Mucosa of descending colon (tissue), 3 donors: ENCODE measurements around the gene MEFV. TPM values are rescaled to one million over a fixed set of nuclear protein-coding genes. Genes with fewer than 3 reads are reported as not detected.
A peak's percentile ranks its signal among the peaks of the same experiment; 100 is the strongest.

Experiments
- ATAC-seq: fragments of 200-7000 bp; cut with Tn5 transposase; one replicate; pipeline ENCODE4 v1.9.1; 2020; ENCODE audit warnings: mild to moderate bottlenecking, moderate library complexity
- DNase-seq, 3 donors: peaks; one replicate each; pipeline ENCODE4 v3.0.0-alpha.2; 2020
- H3K36me3 ChIP-seq: fragments of 200-600 bp; one replicate; pipeline ENCODE4 v1.8.0; 2021; ENCODE audit warnings: low read depth, mild to moderate bottlenecking
- H3K4me1 ChIP-seq: fragments of 200-600 bp; one replicate; pipeline ENCODE4 v1.8.0; 2021; ENCODE audit warnings: low read depth, mild to moderate bottlenecking
- H3K4me3 ChIP-seq: fragments of 200-600 bp; one replicate; pipeline ENCODE4 v1.8.0; 2021; ENCODE audit warnings: mild to moderate bottlenecking
- H3K9me3 ChIP-seq: fragments of 200-600 bp; one replicate; pipeline ENCODE4 v1.8.0; 2021; ENCODE audit warnings: mild to moderate bottlenecking
- intact Hi-C, 2 donors: fragments of 100-400 bp; cut with DNase I in 1 of 2; cut with micrococcal nuclease in 1 of 2; formaldehyde crosslinking; loops; one replicate each; pipeline versions ENCODE4 v1.11.0 to v1.11.1; 2022; cut with DNase I, micrococcal nuclease
- total RNA-seq, 3 donors: library from RNA; stranded (reverse); fragmentation: NEBNext Ultra II Directional in 2 of 3; extraction: Animal tissue kit (Norgen Biotek cat#: 25700) in 2 of 3; gene quantifications; one replicate each; pipeline versions ENCODE4 v1.2.1 to v1.2.4, GENCODE V29; 2021 to 2023
- TF ChIP-seq, protein P1 (sequence below): fragments of 200-600 bp; IDR thresholded peaks from one replicate; pipeline ENCODE4 v1.8.0; 2022; ENCODE audit warnings: antibody characterized with exemption, mild to moderate bottlenecking
- donor health status: DM: no; HTN: no; CAD: no; lungs with moderate emphysema.
- donor health status: DM: no; HTN: no; CAD: no.
- donor health status: DM: no; HTN: yes; CAD: no.

Gene MEFV
- total RNA-seq, 3 donors from 2014 or later = 0.61 to 2.2 (median 1.6) TPM

DNA sequence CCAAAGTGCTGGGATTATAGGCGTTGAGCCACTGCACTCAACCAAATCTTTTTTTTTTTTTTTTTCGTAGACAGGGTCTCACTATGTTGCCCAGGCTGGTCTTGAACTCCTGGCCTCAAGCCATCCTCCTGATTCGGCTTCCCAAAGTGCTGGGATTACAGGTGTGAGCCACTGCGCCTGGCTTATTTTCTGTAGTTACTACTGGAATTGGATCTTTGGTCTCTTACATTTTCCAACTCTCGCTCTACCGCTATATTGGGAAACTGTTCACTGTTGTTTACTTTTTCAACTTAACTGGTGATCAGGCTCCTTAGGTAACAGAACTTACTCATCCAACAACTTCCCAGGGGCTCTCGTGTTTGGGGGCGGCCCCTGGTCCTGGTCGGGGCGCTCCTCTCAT lies 35.6 kb downstream of the MEFV start:
- no peaks in the 10 kb centered on the region for H3K36me3 ChIP-seq
- no peak for DNase-seq
- no peak overlapping the region for H3K4me3 ChIP-seq
- no peak for ATAC-seq
- intact Hi-C loops = no loop called here
- TF ChIP-seq, protein P1, sequence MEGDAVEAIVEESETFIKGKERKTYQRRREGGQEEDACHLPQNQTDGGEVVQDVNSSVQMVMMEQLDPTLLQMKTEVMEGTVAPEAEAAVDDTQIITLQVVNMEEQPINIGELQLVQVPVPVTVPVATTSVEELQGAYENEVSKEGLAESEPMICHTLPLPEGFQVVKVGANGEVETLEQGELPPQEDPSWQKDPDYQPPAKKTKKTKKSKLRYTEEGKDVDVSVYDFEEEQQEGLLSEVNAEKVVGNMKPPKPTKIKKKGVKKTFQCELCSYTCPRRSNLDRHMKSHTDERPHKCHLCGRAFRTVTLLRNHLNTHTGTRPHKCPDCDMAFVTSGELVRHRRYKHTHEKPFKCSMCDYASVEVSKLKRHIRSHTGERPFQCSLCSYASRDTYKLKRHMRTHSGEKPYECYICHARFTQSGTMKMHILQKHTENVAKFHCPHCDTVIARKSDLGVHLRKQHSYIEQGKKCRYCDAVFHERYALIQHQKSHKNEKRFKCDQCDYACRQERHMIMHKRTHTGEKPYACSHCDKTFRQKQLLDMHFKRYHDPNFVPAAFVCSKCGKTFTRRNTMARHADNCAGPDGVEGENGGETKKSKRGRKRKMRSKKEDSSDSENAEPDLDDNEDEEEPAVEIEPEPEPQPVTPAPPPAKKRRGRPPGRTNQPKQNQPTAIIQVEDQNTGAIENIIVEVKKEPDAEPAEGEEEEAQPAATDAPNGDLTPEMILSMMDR = no peak
- H3K9me3 ChIP-seq = peaks cover 56% of the 10 kb centered on the region
- H3K4me1 ChIP-seq = no peaks in the 10 kb centered on the region

DNA sequence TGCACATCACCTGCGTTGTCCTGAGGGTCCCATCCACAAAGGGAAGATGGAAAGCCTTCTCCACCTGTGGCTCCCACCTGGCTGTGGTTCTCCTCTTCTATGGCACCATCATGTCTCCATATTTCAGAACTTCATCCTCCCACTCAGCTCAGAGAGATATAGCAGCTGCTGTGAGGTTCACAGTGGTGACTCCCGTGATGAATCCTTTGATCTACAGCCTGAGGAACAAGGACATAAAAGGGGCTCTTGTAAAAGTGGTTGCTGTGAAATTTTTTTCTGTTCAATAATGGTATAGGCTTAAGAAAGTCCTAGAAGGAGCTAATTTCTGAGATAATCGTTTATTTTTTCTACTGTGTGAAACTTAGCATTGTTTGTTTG lies 40.2 kb downstream of the MEFV start:
- DNase-seq (no peak), ATAC-seq (no peak)
- Histone ChIP-seq H3K36me3 (no peaks in the 10 kb centered on the region), H3K4me3 (no peak overlapping the region), H3K9me3 (peaks cover 10% of the 10 kb centered on the region), H3K4me1 (no peaks in the 10 kb centered on the region)
- TF ChIP-seq, protein P1 = no peak
- intact Hi-C loops = no loop called here

DNA sequence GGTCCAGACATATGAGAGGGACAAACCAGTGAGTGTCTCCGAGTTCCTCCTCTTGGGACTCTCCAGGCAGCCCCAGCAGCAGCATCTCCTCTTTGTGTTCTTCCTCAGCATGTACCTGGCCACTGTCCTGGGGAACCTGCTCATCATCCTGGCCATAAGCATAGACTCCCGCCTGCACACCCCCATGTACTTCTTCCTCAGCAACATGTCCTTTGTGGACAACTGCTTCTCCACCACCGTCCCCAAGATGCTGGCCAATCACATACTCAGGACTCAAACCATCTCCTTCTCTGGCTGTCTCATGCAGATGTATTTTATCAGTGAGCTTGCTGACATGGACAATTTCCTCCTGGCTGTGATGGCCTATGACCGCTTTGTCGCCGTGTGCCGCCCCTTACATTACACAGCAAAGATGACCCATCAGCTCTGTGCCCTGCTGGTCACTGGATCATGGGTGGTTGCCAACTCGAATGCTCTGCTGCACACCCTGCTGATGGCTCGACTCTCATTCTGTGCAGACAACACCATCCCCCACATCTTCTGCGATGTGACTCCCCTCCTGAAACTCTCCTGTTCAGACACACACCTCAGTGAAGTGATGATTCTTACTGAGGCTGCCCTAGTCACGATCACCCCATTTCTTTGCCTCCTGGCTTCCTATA lies 40.7 kb downstream of the MEFV start:
- H3K36me3 ChIP-seq = no peaks in the 10 kb centered on the region
- intact Hi-C loops = no loop called here
- H3K4me3 ChIP-seq = no peak overlapping the region
- DNase-seq = no peak
- H3K4me1 ChIP-seq = no peaks in the 10 kb centered on the region
- peaks cover 5% of the 10 kb centered on the region for H3K9me3 ChIP-seq
- TF ChIP-seq, protein P1 = no peak
- ATAC-seq = no peak

DNA sequence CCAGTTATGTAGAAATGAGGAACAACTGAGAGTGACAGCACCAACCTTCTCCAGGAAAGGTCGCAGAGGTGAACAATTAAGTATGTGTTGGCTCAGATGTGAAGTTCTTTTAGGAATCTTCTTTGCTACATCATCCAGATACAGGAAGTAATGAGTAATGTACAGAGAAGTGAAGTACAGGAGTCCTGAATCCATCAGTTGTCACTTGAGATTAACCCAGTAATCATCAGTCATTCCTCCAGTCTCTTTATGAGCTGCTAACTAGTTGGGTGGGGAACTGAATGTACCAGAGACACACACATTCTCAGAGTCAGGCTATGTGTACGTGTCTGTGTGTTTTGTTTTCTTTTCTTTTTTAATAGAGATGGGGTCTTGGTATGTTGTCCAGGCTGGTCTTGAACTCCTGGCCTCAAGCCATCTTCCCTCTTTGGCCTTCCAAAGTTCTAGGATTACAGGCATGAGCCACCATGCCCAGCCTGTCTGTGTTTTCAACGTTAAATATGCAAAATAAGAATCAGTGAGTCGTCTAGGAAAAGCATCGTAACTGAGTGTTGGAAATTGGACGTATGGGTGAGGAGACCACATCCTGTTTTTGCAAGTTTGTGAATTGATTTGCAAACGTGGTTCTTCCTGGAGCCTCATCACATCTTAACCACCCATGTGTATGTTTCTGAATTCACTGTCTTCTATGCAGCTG lies 41.4 kb downstream of the MEFV start:
- no peak overlapping the region for H3K4me3 ChIP-seq
- peak; percentile 76 for ATAC-seq
- intact Hi-C loops = no loop called here
- no peak for DNase-seq
- TF ChIP-seq, protein P1 = no peak
- no peaks in the 10 kb centered on the region for H3K4me1 ChIP-seq
- no peaks in the 10 kb centered on the region for H3K36me3 ChIP-seq
- H3K9me3 ChIP-seq = no peaks in the 10 kb centered on the region

DNA sequence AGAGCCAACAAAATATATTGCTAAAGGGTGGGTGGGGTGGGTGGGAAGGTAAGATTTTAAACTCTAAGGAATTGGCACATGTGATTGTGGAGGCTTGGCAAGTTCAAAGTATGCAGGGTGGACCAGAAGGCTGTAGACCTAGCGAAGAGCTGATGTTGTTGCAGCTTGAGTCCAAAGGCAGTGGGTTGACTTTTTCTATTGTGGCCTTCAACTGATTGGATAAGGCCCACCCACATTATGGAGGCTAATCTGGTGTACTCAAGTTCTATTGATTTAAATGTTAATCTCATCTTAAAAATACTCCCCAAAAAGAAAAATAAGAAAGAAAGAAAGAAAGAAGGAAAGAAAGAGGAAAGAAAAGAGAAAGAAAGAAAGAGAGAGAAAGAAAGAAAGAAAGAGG lies 43.9 kb downstream of the MEFV start:
- Histone ChIP-seq H3K9me3 (no peaks in the 10 kb centered on the region), H3K4me1 (no peaks in the 10 kb centered on the region), H3K4me3 (no peak overlapping the region), H3K36me3 (no peaks in the 10 kb centered on the region)
- TF ChIP-seq, protein P1 = no peak
- DNase-seq (no peak), ATAC-seq (no peak)
- intact Hi-C loops = no loop called here
